Right ventricle myocardium superior (tissue), 1 donor: Measurements from ENCODE around the gene B4GALNT1. TPM values are rescaled to one million over a fixed set of nuclear protein-coding genes. Genes with fewer than 3 reads are reported as not detected.

Experiments
- ATAC-seq: fragments of 200-7000 bp; cut with Tn5 transposase; one replicate; pipeline ENCODE4 v1.9.1; 2020; ENCODE audit warnings: mild to moderate bottlenecking; ENCODE audit not compliant: poor library complexity
- DNase-seq: peaks from one replicate; pipeline ENCODE4 v3.0.0-alpha.2; 2020
- intact Hi-C: fragments of 100-400 bp; cut with DNase I; formaldehyde crosslinking; loops from one replicate; pipeline ENCODE4 v1.11.2; 2022
- total RNA-seq: library from RNA; stranded (reverse); fragmentation: NEBNext Ultra II Directional; extraction: Animal tissue kit (Norgen Biotek cat#: 25700); gene quantifications from one replicate; pipeline ENCODE4 v1.2.1, GENCODE V29; 2021
- donor health status: DM: no; HTN: yes; CAD: no; lungs with severe emphysema.

Gene B4GALNT1
- total RNA-seq, 1 donor from 2014 or later: 5.6 TPM

DNA sequence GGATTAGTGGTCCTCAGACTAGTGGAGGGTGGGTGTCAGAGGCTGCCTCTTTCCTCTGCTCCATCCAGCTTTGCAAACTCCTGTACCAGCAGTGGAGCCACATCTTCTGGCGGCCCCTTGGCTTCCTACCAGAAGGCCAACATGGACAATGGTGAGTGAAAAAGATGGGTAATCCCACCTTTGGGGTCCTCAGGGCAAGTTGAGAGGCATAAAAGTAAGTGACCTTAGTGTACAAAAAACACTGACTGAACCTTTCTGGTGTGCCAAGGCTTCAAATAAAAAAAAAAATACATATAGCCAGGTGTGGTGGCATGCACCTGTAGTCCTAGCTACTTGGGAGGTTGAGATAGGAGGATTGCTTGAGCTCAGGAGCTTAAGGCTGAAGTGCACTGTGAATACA is 51.2 kb downstream of the B4GALNT1 start:
- DNase-seq: no peak
- ATAC-seq: no peak
- intact Hi-C loops: loop anchor here (2.0 to 5.0 kb wide), 2 partner anchors 43 to 105 kb away; no protein-coding TSS in a partner anchor

DNA sequence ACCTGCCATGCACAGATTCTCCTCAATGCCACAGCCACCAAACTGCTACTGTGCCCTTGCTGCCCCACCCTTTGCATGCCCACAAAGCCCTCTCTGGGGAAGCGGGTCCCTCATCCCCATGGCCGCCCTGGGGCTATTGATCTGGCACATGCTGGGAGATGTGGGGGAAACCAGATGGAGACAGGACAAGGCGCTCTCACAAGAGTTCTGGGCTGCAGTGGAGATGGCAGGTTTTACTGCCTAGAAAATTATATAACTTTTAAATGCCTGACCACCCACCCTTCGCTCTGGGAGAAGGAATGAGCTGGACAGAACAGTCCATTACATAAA is 52.6 kb downstream of the B4GALNT1 start:
- intact Hi-C loops: loop anchor here (2.0 to 5.0 kb wide), 2 partner anchors 44 to 107 kb away; no protein-coding TSS in a partner anchor
- ATAC-seq (no peak), DNase-seq (no peak)

DNA sequence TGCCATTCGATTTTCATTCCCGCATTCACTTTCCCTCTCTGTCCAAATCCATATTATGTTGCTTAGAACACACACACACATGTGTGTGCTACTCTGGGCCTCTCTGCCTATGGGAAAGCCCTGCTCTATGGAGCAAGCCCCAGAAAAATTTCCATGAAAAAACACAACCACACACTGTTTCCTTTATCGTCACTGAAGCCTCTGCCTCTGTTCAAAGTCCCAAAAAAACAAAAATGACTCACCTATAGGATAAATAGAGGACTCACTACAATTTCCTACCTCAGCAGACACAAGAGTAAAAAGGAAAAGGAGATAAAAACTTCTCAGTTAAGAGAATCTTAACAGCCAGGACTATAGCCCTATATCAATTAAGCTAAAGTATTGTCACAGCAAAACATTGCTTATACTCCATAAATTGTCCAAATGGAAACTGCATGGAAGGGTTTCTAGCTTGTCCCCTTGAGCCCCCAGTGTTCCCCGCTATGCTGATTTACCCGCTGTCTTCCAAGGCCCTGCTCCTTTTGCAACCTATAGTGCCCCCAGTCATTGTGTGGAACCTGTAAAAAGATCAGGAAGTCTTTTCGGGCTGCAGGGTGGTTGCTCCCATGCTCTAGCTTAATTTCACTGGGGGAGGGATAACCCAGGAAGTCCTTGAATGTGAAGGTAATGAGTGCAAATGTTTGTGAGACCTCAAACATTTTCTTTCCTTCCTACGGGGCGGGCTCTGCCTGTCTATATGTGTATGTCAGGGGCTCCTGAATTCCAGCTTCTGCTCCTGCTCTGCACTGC is 53.1 kb downstream of the B4GALNT1 start:
- DNase-seq (no peak), ATAC-seq (no peak)
- intact Hi-C loops: loop anchor here (2.0 to 5.0 kb wide), 2 partner anchors 45 to 107 kb away; no protein-coding TSS in a partner anchor

DNA sequence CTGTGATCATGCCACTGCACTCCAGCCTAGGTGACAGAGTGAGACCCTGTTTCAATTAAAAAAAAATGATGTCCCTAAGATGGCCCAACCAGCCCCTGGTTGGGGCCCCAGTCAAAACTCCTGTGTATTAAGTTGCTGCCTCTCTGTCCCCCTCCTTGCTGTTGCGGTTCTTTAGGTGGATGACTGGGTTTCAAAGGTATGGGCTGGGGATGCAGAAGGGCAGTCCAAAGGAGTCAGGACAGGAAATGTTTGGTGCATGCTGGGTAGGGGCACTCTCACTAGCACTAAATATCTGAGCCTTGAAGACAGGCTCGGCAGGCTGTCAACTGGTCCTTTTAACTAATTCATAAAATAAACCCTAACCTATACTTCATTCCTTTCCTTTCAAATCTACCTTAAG is 54.0 kb downstream of the B4GALNT1 start:
- intact Hi-C loops: no loop called here
- ATAC-seq (no peak), DNase-seq (no peak)

DNA sequence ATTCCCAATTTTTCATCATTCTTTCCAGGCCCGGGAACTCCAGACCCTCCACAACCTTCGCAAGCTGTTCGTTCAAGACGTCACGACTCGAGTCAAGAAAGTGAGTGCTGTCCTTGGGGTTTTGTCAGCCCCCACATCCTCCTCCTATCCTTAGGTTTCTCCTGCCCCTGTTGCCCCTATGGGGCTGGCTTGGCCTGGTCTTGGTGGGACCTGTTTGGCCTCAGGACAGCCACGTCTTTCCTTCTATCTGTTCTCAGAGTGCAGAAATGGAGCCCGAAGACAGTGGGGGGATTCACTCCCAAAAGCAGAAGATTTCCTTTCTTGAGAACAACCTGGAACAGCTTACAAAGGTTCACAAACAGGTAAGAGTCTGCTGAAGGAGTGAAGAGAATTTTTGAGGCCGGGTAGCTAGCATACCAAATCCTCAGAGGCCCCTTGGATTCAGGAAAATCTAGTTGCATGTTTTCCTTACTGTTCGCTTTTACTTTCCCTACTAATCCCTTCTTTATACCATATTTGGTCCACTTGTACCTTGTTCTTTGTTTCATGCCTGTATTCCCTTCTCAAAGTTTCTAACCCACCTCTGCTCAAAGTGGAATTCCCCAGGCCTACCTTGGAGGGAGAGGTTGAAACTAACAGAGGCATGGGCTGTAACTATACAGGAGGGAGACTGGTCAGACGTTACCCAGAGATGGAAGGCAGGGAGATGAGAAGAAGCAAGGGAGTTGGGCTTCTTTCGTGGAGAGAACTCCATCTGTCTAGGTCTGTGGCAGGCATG is 54.8 kb downstream of the B4GALNT1 start:
- no peak for DNase-seq
- ATAC-seq: no peak
- intact Hi-C loops: no loop called here

DNA sequence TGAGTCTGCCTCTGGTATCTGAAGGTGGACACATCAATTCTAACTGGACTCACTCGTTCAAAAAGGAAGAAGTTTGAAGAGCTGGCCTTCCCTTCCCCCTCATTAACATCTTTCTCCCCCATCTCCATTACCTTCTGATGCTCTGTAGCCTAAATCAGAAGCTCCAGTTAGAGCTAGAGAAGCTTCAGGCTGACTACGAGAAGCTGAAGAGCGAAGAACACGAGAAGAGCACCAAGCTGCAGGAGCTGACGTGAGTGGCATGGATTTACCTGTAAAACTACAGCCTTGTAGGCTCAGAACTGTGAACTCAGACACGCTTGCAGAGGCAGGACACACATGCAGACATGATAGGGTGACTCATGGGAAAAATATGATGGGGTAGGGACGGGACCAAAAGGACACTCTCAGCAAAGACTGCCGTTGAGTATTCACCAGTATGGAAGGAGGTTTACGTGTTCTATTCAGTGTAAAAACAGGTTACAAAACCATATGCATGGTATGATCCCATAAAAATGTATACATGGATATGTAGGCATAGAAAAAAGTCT is 56.3 kb downstream of the B4GALNT1 start:
- ATAC-seq (no peak), DNase-seq (no peak)
- intact Hi-C loops: no loop called here

Other genes with a start within 250 kb of the B4GALNT1 start
- 48.9 TPM for gene R3HDM2, start 202.2 kb downstream of the B4GALNT1 start, total RNA-seq
- gene INHBC, start 198.4 kb downstream of the B4GALNT1 start, total RNA-seq: not detected
- gene INHBE, start 177.9 kb downstream of the B4GALNT1 start, total RNA-seq: not detected
- gene GLI1, start 173.4 kb downstream of the B4GALNT1 start, total RNA-seq: 0.56 TPM
- gene ARHGAP9, start 153.3 kb downstream of the B4GALNT1 start, total RNA-seq: 4.1 TPM
- gene MARS1, start 145.1 kb downstream of the B4GALNT1 start, total RNA-seq: 63.5 TPM
- 16.4 TPM for gene DDIT3, start 112.7 kb downstream of the B4GALNT1 start, total RNA-seq
- 25.4 TPM for gene MBD6, start 110.4 kb downstream of the B4GALNT1 start, total RNA-seq
- 95.0 TPM for gene DCTN2, start 86.0 kb downstream of the B4GALNT1 start, total RNA-seq
- 0.08 TPM for gene KIF5A, start 83.2 kb downstream of the B4GALNT1 start, total RNA-seq
- 12.4 TPM for gene PIP4K2C, start 42.0 kb downstream of the B4GALNT1 start, total RNA-seq
- gene DTX3, start 28.4 kb downstream of the B4GALNT1 start, total RNA-seq: 21.7 TPM
- gene ARHGEF25, start 21.8 kb downstream of the B4GALNT1 start, total RNA-seq: 14.3 TPM
- 102 TPM for gene OS9, start 60.9 kb upstream of the B4GALNT1 start, total RNA-seq
- 6.6 TPM for gene AGAP2, start 105.5 kb upstream of the B4GALNT1 start, total RNA-seq
- gene TSPAN31, start 111.8 kb upstream of the B4GALNT1 start, total RNA-seq: 27.5 TPM
- 41.1 TPM for gene CDK4, start 119.1 kb upstream of the B4GALNT1 start, total RNA-seq
- 12.2 TPM for gene MARCHF9, start 121.9 kb upstream of the B4GALNT1 start, total RNA-seq
- gene CYP27B1, start 133.9 kb upstream of the B4GALNT1 start, total RNA-seq: not detected
- gene METTL1, start 138.9 kb upstream of the B4GALNT1 start, total RNA-seq: 7.2 TPM
- gene EEF1AKMT3, start 139.4 kb upstream of the B4GALNT1 start, total RNA-seq: 1.2 TPM
- gene TSFM, start 149.6 kb upstream of the B4GALNT1 start, total RNA-seq: 49.5 TPM
- gene AVIL, start 185.5 kb upstream of the B4GALNT1 start, total RNA-seq: 2.1 TPM
- 99.5 TPM for gene CTDSP2, start 213.5 kb upstream of the B4GALNT1 start, total RNA-seq